Measurements from ENCODE around the gene CLRN3. TPM values are rescaled to one million over a fixed set of nuclear protein-coding genes. Genes with fewer than 3 reads are reported as not detected.

CLRN3 gene
- total and polyA plus RNA-seq, 12 donors, result 0.29 to 0.61 (median 0.39) TPM; not detected in 9

GRCh38 chr10:127845756-127846155, 47.0 kb downstream of the CLRN3 start:
- Histone ChIP-seq H3K4me3 (no peak overlapping the region), H3K36me3 (replicated peaks in 1 of 2) (no peaks in the 10 kb centered on the region), H3K27ac (no peak overlapping the region), H3K4me1 (replicated peaks in 1 of 2) (no peaks in the 10 kb centered on the region), H3K27me3 (no peaks in the 10 kb centered on the region), H3K9me3 (replicated peaks in 1 of 3) (no peaks in the 10 kb centered on the region)
- TF ChIP-seq CTCF (IDR thresholded peaks at IDR 0.05) (no peak), POLR2A (IDR thresholded peaks at IDR 0.05) (no peak)
- intact Hi-C loops (cut with DNase I), result no loop called here
- 61 to 68% (median 67%) methylated on average over 3 to 7 of the region's 7 CpGs for WGBS, 4 donors
- DNase-seq, result no peak

- H3K36me3 ChIP-seq (replicated peaks in 1 of 2), result no peaks in the 10 kb centered on the region
- DNase-seq, result no peak
- no peak overlapping the region for H3K4me3 ChIP-seq
- TF ChIP-seq POLR2A (IDR thresholded peaks at IDR 0.05) (no peak), CTCF (IDR thresholded peaks at IDR 0.05) (no peak)
- intact Hi-C loops (cut with DNase I), result no loop called here
- H3K27ac ChIP-seq, result no peak overlapping the region
- no peaks in the 10 kb centered on the region for H3K4me1 ChIP-seq (replicated peaks in 1 of 2)
- H3K27me3 ChIP-seq, result no peaks in the 10 kb centered on the region
- no peaks in the 10 kb centered on the region for H3K9me3 ChIP-seq (replicated peaks in 1 of 3)
- WGBS, 4 donors, result 83 to 86% (median 84%) methylated on average over 13 of the region's 13 CpGs
Observed at GRCh38 chr10:127840884-127841283, 51.9 kb downstream of the CLRN3 start.

GRCh38 chr10:127836966-127837365, 55.8 kb downstream of the CLRN3 start:
- 53 to 73% (median 59%) methylated on average over 6 of the region's 6 CpGs for WGBS, 4 donors
- TF ChIP-seq CTCF (IDR thresholded peaks at IDR 0.05) (no peak), POLR2A (IDR thresholded peaks at IDR 0.05) (no peak)
- H3K9me3 ChIP-seq (replicated peaks in 1 of 3), result no peaks in the 10 kb centered on the region
- H3K4me1 ChIP-seq (replicated peaks in 1 of 2), result no peaks in the 10 kb centered on the region
- no peak for DNase-seq
- no peak overlapping the region for H3K27ac ChIP-seq
- H3K27me3 ChIP-seq, result peaks cover 6% of the 10 kb centered on the region
- intact Hi-C loops (cut with DNase I), result no loop called here
- no peak overlapping the region for H3K4me3 ChIP-seq
- no peaks in the 10 kb centered on the region for H3K36me3 ChIP-seq (replicated peaks in 1 of 2)

- WGBS, 4 donors, result 63 to 77% (median 67%) methylated on average over 4 of the region's 4 CpGs
- TF ChIP-seq POLR2A (IDR thresholded peaks at IDR 0.05) (no peak), CTCF (IDR thresholded peaks at IDR 0.05) (no peak)
- H3K4me3 ChIP-seq, result no peak overlapping the region
- H3K27ac ChIP-seq, result no peak overlapping the region
- H3K36me3 ChIP-seq (replicated peaks in 1 of 2), result no peaks in the 10 kb centered on the region
- no peaks in the 10 kb centered on the region for H3K9me3 ChIP-seq (replicated peaks in 1 of 3)
- no peaks in the 10 kb centered on the region for H3K4me1 ChIP-seq (replicated peaks in 1 of 2)
- intact Hi-C loops (cut with DNase I), result no loop called here
- H3K27me3 ChIP-seq, result peaks cover 6% of the 10 kb centered on the region
- no peak for DNase-seq
Observed at GRCh38 chr10:127836176-127836575, 56.6 kb downstream of the CLRN3 start.
